ENCODE data around the gene PRELID1. TPM values are rescaled to one million over a fixed set of nuclear protein-coding genes. Genes with fewer than 3 reads are reported as not detected.

Gene PRELID1
- total RNA-seq, 2 experiments from 2014 or later, result 222 to 233 TPM

GRCh38 chr5:177291735-177292134 lies 11.9 kb upstream of the PRELID1 start:
- no peak for TF ChIP-seq CTCF (IDR thresholded peaks at IDR 0.05)
- ChIA-PET POLR2A (no interaction called here), CTCF (no interaction called here)
- no peak overlapping the region for H3K27ac Mint-ChIP-seq
- H3K4me1 Mint-ChIP-seq (ENCODE audit: low read depth), result peaks cover 18% of the 10 kb centered on the region
- H3K27me3 Mint-ChIP-seq, result no peaks in the 10 kb centered on the region
- peaks cover 52% of the 10 kb centered on the region for H3K36me3 Mint-ChIP-seq (ENCODE audit: low read depth)
- H3K9me3 Mint-ChIP-seq, result no peaks in the 10 kb centered on the region
- ATAC-seq (no peak), DNase-seq (no peak)
- no peak overlapping the region for H3K4me3 Mint-ChIP-seq
- intact Hi-C loops (cut with micrococcal nuclease), result no loop called here

- ChIA-PET POLR2A (interaction anchor here (0.8 to 1.3 kb wide), 3 partner anchors 9 to 16 kb away, joined by 3 to 6 read pairs (median 4); partner anchors contain the start of genes PRELID1 and RAB24), CTCF (interaction anchor here (1.3 to 2.3 kb wide), 3 partner anchors 16 to 75 kb away, joined by 3 to 10 read pairs (median 5); no protein-coding TSS in a partner anchor)
- no peak for DNase-seq
- peaks cover 30% of the 10 kb centered on the region for H3K4me1 Mint-ChIP-seq (ENCODE audit: low read depth)
- no peaks in the 10 kb centered on the region for H3K9me3 Mint-ChIP-seq
- no peak overlapping the region for H3K27ac Mint-ChIP-seq
- peaks cover 52% of the 10 kb centered on the region for H3K36me3 Mint-ChIP-seq (ENCODE audit: low read depth)
- intact Hi-C loops (cut with micrococcal nuclease), result no loop called here
- TF ChIP-seq CTCF (IDR thresholded peaks at IDR 0.05), result no peak
- no peaks in the 10 kb centered on the region for H3K27me3 Mint-ChIP-seq
- H3K4me3 Mint-ChIP-seq, result no peak overlapping the region
- no peak for ATAC-seq
Observed at GRCh38 chr5:177293819-177294581, 9.6 kb upstream of the PRELID1 start.

- intact Hi-C loops (cut with micrococcal nuclease), result no loop called here
- DNase-seq (no peak), ATAC-seq (no peak)
- H3K4me1 Mint-ChIP-seq (ENCODE audit: low read depth), result peaks cover 33% of the 10 kb centered on the region
- no peak for TF ChIP-seq CTCF (IDR thresholded peaks at IDR 0.05)
- H3K4me3 Mint-ChIP-seq, result no peak overlapping the region
- ChIA-PET CTCF (interaction anchor here (1.1 to 2.3 kb wide), 3 partner anchors 15 to 73 kb away, joined by 3 to 10 read pairs (median 3); no protein-coding TSS in a partner anchor), POLR2A (interaction anchor here (1.1 kb wide), 1 partner anchor 9 kb away, joined by 6 read pairs; the partner anchor contains the start of genes PRELID1 and RAB24)
- H3K36me3 Mint-ChIP-seq (ENCODE audit: low read depth), result peaks cover 49% of the 10 kb centered on the region
- H3K27ac Mint-ChIP-seq, result no peak overlapping the region
- H3K9me3 Mint-ChIP-seq, result no peaks in the 10 kb centered on the region
- H3K27me3 Mint-ChIP-seq, result no peaks in the 10 kb centered on the region
Observed at GRCh38 chr5:177294632-177295031, 9.0 kb upstream of the PRELID1 start.

- POLR2A ChIA-PET, result no interaction called here
- Mint-ChIP-seq H3K27me3 (no peaks in the 10 kb centered on the region), H3K9me3 (no peaks in the 10 kb centered on the region)
Observed at GRCh38 chr5:177295924-177296323, 7.7 kb upstream of the PRELID1 start.

More at GRCh38 chr5:177295924-177296323, 7.7 kb upstream of the PRELID1 start:
- peaks cover 50% of the 10 kb centered on the region for H3K36me3 Mint-ChIP-seq (ENCODE audit: low read depth)
- no peak for ATAC-seq
- no peak for TF ChIP-seq CTCF (IDR thresholded peaks at IDR 0.05)
- CTCF ChIA-PET, result interaction anchor here (1.0 to 7.0 kb wide), 4 partner anchors 12 to 183 kb away, joined by 3 to 43 read pairs (median 20); no protein-coding TSS in a partner anchor
- peaks cover 44% of the 10 kb centered on the region for H3K4me1 Mint-ChIP-seq (ENCODE audit: low read depth)
- no peak overlapping the region for H3K4me3 Mint-ChIP-seq
- intact Hi-C loops (cut with micrococcal nuclease), result no loop called here
- H3K27ac Mint-ChIP-seq, result peak overlapping the region; percentile 74
- no peak for DNase-seq

Measured in activated CD8-positive, alpha-beta T cell treated with anti-CD3 and anti-CD28 coated beads for 36 hours (primary cell).